ENCODE measurements around the gene ZNF292.
"Not testable (repeated sequence)": the region's sequence is repeated elsewhere in the genome, so short reads cannot be mapped to it uniquely, and the experiment has no call there.

Gene ZNF292

GRCh38 chr6:87276624-87277023 is 121.3 kb downstream of the ZNF292 start:
- DNase-seq (ENCODE audit: low read depth, low spot score): no peak

GRCh38 chr6:87277123-87277522 is 121.8 kb downstream of the ZNF292 start:
- no peak for DNase-seq (ENCODE audit: low read depth, low spot score)

- no peak for DNase-seq (ENCODE audit: low read depth, low spot score)
These were observed 123.8 kb downstream of the ZNF292 start for GRCh38 chr6:87279196-87279595.

GRCh38 chr6:87281426-87281825 is 126.1 kb downstream of the ZNF292 start:
- DNase-seq (ENCODE audit: low read depth, low spot score): no peak

- no peak for DNase-seq (ENCODE audit: low read depth, low spot score)
These were observed 127.4 kb downstream of the ZNF292 start for GRCh38 chr6:87282743-87283142.

- no peak for DNase-seq (ENCODE audit: low read depth, low spot score)
These were observed 128.1 kb downstream of the ZNF292 start for GRCh38 chr6:87283461-87283860.

GRCh38 chr6:87287251-87287650 is 131.9 kb downstream of the ZNF292 start:
- DNase-seq (ENCODE audit: low read depth, low spot score): no peak

- DNase-seq (ENCODE audit: low read depth, low spot score): no peak
These were observed 134.2 kb downstream of the ZNF292 start for GRCh38 chr6:87289571-87289970.

GRCh38 chr6:87291883-87292282 is 136.5 kb downstream of the ZNF292 start:
- DNase-seq (ENCODE audit: low read depth, low spot score): no peak

GRCh38 chr6:87293526-87293925 is 138.2 kb downstream of the ZNF292 start:
- DNase-seq (ENCODE audit: low read depth, low spot score): no peak

GRCh38 chr6:87297119-87297518 is 141.8 kb downstream of the ZNF292 start:
- peak; percentile 29 for DNase-seq (ENCODE audit: low read depth, low spot score)

GRCh38 chr6:87301277-87301676 is 145.9 kb downstream of the ZNF292 start:
- DNase-seq (ENCODE audit: low read depth, low spot score): not testable (repeated sequence)

GRCh38 chr6:87308970-87309369 is 153.6 kb downstream of the ZNF292 start:
- no peak for DNase-seq (ENCODE audit: low read depth, low spot score)

GRCh38 chr6:87312860-87313259 is 157.5 kb downstream of the ZNF292 start:
- no peak for DNase-seq (ENCODE audit: low read depth, low spot score)

Measured in brain pericyte (primary cell).